ENCODE data around the gene PHF21A. TPM values are rescaled to one million over a fixed set of nuclear protein-coding genes. Genes with fewer than 3 reads are reported as not detected.
A peak's percentile ranks its signal among the peaks of the same experiment; 100 is the strongest.
"Not testable (repeated sequence)": the region's sequence is repeated elsewhere in the genome, so short reads cannot be mapped to it uniquely, and the experiment has no call there.

The PHF21A gene
- total RNA-seq, 2 donors from 2014 or later: 53.0 to 54.6 TPM

- ATAC-seq (no peak), DNase-seq (ENCODE audit: low spot score in 2 of 2) (no peak)
- Mint-ChIP-seq H3K27ac (no peak overlapping the region), H3K36me3 (no peaks in the 10 kb centered on the region), H3K9me3 (no peaks in the 10 kb centered on the region)
Observed at GRCh38 chr11:46026606-46027293, 94.5 kb downstream of the PHF21A start.

- ATAC-seq (no peak), DNase-seq (ENCODE audit: low spot score in 2 of 2) (no peak)
- Mint-ChIP-seq H3K36me3 (no peaks in the 10 kb centered on the region), H3K9me3 (peaks cover 0 to 4% of the 10 kb centered on the region in 2 donors), H3K27ac (peak overlapping the region in 1 of 2 donors; percentile 53)
Observed at GRCh38 chr11:46020084-46020599, 101.1 kb downstream of the PHF21A start.

DNA sequence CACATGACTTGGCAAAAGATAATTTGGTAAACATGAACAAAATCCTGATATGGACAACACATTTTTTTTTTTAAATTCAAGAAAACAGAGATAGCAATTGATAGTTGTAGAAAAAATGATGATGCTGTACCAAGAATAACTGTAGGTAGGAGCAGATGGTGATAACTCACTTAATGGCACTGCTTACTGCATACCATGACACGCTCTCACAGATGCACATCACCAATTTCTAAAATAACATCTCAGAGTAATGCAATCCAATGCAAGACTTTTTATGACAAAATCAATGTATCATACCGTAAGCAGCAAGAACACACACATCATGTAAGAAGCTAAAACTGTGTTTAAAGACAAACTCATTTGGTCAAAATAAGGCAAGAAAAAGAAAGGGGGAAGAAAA, 102.6 kb downstream of the PHF21A start:
- DNase-seq (ENCODE audit: low spot score in 2 of 2): no peak
- H3K36me3 Mint-ChIP-seq: no peaks in the 10 kb centered on the region
- H3K27ac Mint-ChIP-seq: no peak overlapping the region
- peaks cover 0 to 4% of the 10 kb centered on the region in 2 donors for H3K9me3 Mint-ChIP-seq
- ATAC-seq: no peak

GRCh38 chr11:46017341-46017740, 103.9 kb downstream of the PHF21A start:
- ATAC-seq: no peak
- Mint-ChIP-seq H3K9me3 (peaks cover 0 to 4% of the 10 kb centered on the region in 2 donors), H3K27ac (no peak overlapping the region), H3K36me3 (no peaks in the 10 kb centered on the region)
- no peak for DNase-seq (ENCODE audit: low spot score in 2 of 2)

DNA sequence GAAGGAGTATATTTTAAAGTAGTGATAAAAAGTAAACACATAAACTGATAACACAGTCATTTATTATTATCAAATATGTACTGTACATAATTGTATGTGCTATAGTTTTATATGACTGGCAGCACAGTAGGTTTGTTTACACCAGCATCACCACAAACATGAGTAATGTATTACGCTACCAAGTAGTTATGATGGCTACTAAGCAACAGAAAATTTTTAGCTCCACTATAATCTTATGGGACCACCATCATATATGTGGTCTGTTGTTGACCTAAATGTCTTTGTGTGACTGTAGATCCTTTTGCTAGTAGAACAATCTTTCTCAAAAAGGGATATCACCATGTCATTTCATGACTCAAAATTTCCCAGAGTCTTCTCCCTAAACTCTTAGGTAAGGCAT, 105.3 kb downstream of the PHF21A start:
- DNase-seq (ENCODE audit: low spot score in 2 of 2): no peak
- Mint-ChIP-seq H3K27ac (no peak overlapping the region), H3K36me3 (no peaks in the 10 kb centered on the region), H3K9me3 (peaks cover 0 to 4% of the 10 kb centered on the region in 2 donors)
- ATAC-seq: no peak

DNA sequence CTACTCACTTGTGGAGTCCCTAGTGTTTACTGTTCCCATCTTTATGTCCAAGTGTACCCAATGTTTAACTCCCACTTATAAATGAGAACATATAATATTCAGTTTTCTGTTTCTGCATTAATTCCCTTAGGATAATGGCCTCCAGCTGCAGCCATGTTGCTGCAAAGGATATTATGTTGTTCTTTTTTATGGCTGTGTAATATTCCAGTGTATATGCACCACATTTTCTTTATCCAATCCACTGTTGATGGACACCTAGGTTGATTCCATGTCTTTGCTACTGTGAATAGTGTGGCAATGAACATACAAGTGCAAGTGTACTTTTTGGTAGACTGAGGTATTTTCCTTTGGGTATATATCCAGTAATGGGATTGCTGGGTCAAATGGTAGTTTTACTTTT, 107.1 kb downstream of the PHF21A start:
- not testable (repeated sequence) for H3K9me3 Mint-ChIP-seq; H3K27ac Mint-ChIP-seq; DNase-seq (ENCODE audit: low spot score in 2 of 2); ATAC-seq; H3K36me3 Mint-ChIP-seq

DNA sequence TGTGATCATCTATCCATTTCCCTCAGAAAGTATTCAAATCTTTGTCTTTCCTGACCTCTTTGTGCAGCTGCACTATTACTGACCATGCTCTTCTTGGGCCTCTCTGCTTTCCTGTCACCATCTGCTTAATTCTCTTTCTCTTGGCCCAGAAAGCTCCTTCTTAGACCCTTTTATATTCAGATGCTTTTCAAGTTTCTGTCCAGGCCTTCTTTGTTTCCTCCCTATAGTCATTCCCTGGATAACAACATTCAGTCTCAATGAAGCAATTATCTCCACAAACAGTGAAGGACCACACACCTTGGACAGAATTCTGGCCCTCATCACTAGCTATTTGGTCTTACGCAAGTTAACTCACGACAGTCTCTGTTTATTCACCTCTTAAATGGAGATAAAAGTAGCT, 109.1 kb downstream of the PHF21A start:
- Mint-ChIP-seq H3K36me3 (no peaks in the 10 kb centered on the region), H3K9me3 (peaks cover 0 to 4% of the 10 kb centered on the region in 2 donors), H3K27ac (no peak overlapping the region)
- no peak for DNase-seq (ENCODE audit: low spot score in 2 of 2)
- no peak for ATAC-seq

- no peak for ATAC-seq
- no peaks in the 10 kb centered on the region for H3K9me3 Mint-ChIP-seq
- no peak for DNase-seq (ENCODE audit: low spot score in 2 of 2)
- no peak overlapping the region for H3K27ac Mint-ChIP-seq
- no peaks in the 10 kb centered on the region for H3K36me3 Mint-ChIP-seq
Observed at GRCh38 chr11:46010100-46010499, 111.2 kb downstream of the PHF21A start.

- Mint-ChIP-seq H3K9me3 (no peaks in the 10 kb centered on the region), H3K36me3 (no peaks in the 10 kb centered on the region)
- no peak for ATAC-seq
Observed at GRCh38 chr11:46009647-46010046, 111.6 kb downstream of the PHF21A start.

GRCh38 chr11:46006418-46007070, 114.7 kb downstream of the PHF21A start:
- Mint-ChIP-seq H3K9me3 (no peaks in the 10 kb centered on the region), H3K36me3 (no peaks in the 10 kb centered on the region), H3K27ac (no peak overlapping the region)
- peak; percentile 54 to 66 for ATAC-seq
- DNase-seq (ENCODE audit: low spot score in 2 of 2): peak in 1 of 2 donors; percentile 12

More at GRCh38 chr11:46009647-46010046, 111.6 kb downstream of the PHF21A start:
- no peak for DNase-seq (ENCODE audit: low spot score in 2 of 2)
- H3K27ac Mint-ChIP-seq: no peak overlapping the region

DNA sequence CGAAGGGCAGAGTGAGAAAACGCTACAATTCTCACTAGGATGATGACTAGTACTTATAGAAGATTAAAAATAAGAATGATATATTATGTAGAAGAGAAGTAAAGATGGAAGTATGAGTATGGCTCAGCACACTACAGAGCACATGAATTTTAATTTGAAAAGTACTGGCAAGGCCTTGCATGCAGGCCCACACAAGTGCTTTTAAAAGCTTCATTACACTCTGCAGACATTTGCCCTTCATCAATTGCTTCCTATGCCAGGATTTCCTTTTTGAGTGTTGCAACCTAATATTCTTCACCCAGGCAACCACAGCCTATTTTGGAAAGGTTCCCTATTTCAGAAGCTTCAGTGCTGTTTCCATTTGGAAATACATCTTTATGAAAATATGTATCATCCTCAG, 117.7 kb downstream of the PHF21A start:
- H3K36me3 Mint-ChIP-seq: no peaks in the 10 kb centered on the region
- ATAC-seq: no peak
- no peak for DNase-seq (ENCODE audit: low spot score in 2 of 2)
- H3K27ac Mint-ChIP-seq: no peak overlapping the region
- H3K9me3 Mint-ChIP-seq: no peaks in the 10 kb centered on the region

DNA sequence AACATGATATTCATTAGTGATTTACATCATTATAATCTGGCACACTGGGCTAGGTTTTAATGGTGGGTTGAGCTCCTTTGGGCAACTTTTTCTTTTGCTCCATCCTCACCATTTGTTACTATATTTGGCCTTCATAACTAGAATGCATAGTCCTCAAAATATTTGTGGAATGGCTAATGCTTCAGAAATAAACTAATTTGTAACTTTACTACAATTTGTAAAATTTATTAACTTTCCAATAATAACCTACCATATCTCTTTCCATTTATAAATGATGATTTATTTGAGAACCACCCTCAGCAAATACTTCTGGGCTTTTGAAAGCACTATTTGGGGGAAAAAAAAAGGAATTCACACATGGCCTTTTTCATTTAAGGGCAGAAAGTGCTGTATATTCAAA, 119.1 kb downstream of the PHF21A start:
- Mint-ChIP-seq H3K9me3 (no peaks in the 10 kb centered on the region), H3K36me3 (no peaks in the 10 kb centered on the region), H3K27ac (no peak overlapping the region)
- no peak for ATAC-seq
- DNase-seq (ENCODE audit: low spot score in 2 of 2): no peak

GRCh38 chr11:46001448-46001914, 119.8 kb downstream of the PHF21A start:
- DNase-seq (ENCODE audit: low spot score in 2 of 2) (no peak), ATAC-seq (no peak)
- Mint-ChIP-seq H3K27ac (no peak overlapping the region), H3K9me3 (no peaks in the 10 kb centered on the region), H3K36me3 (no peaks in the 10 kb centered on the region)

DNA sequence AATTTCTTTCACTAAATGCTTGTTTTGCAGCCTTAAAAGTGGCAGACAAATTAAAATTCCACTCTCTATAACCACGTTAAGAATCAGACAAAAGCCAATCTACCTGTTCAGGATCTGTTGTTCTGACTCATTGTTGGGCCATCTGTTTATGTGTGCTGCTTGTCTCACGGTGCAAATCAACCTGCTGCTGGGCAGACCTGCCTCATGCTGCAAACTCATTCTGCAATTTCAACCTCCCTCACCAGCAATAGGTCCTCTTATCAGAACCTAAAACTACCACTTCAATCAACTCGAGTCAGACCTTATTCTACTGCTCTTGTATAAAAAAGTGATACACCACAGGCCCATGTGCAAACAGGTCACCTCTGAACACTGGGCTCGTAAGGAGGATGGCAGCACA, 123.7 kb downstream of the PHF21A start:
- no peaks in the 10 kb centered on the region for H3K9me3 Mint-ChIP-seq
- H3K27ac Mint-ChIP-seq: no peak overlapping the region
- ATAC-seq (peak in 1 of 2 donors; percentile 32), DNase-seq (ENCODE audit: low spot score in 2 of 2) (no peak)
- no peaks in the 10 kb centered on the region for H3K36me3 Mint-ChIP-seq

DNA sequence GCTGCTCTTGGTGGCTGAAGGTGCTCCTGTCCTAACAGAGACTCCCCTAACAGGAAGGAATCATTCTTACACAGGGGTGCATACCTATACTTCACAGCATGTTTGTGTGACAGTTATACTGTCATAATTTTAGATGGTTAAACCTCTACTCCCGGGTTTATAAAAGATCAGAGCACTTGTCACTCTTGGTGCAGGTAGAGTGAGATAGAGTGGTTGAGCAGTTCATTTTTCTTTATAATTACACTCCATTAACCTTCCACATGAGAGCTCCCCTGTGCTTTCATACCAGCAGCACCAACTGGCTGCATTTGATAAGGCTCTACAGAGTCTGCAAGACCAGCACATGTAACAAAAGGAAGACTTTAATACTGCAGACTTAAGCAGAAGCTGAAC, 125.9 kb downstream of the PHF21A start:
- no peak for DNase-seq (ENCODE audit: low spot score in 2 of 2)
- no peak for ATAC-seq
- no peak overlapping the region for H3K27ac Mint-ChIP-seq
- H3K9me3 Mint-ChIP-seq: no peaks in the 10 kb centered on the region
- no peaks in the 10 kb centered on the region for H3K36me3 Mint-ChIP-seq

DNA sequence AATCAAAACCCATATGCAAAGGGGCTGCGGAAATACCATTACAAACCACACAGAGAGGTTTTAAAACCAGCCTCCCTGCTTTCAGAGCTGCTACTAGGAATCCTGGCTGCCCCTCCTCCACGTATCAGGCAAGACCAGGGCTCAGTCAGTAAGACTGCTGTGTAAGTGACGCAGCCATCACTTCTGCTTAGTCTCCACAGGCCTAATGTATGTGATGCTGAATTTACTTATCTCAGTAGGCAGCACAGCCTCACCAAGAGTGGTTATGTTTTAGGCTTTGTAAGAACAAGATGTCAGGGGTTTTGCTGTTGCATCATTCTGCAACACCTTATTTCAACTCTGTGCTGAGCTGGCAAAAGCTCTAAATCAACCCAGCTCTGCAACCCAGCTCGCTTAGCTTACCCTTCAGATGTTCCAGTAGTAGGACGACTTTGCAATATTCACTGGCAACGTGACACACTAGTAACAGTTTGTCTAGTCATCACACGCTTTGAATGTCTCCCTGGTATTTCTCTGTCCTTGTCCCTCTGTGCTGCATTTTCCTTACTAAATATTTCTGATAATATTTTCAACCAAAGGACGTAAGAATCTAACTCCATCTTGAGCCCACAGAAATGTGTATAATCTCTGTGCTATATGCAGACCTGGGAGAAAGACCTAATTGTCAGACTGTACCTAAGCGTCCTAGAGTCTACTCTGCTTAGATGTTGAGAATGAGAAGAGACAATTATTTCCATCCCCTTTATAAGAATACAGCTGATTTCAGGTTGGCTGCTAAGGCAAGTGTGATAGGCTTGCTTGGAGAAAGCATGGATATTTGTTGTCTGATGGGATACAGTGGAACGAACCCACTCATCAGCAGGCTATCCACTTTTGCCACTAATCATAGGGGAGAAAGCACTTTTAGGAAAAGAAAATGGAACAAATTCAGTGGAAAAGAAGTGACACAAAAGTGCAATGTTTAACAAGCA, 126.6 kb downstream of the PHF21A start:
- ATAC-seq (no peak), DNase-seq (ENCODE audit: low spot score in 2 of 2) (no peak)
- no peaks in the 10 kb centered on the region for H3K9me3 Mint-ChIP-seq
- H3K27ac Mint-ChIP-seq: no peak overlapping the region
- no peaks in the 10 kb centered on the region for H3K36me3 Mint-ChIP-seq

- no peak for ATAC-seq
- H3K9me3 Mint-ChIP-seq: no peaks in the 10 kb centered on the region
- H3K27ac Mint-ChIP-seq: no peak overlapping the region
- no peak for DNase-seq (ENCODE audit: low spot score in 2 of 2)
- H3K36me3 Mint-ChIP-seq: no peaks in the 10 kb centered on the region
Observed at GRCh38 chr11:45993531-45994001, 127.7 kb downstream of the PHF21A start.
